ENCODE data around the gene SF3A1. TPM values are rescaled to one million over a fixed set of nuclear protein-coding genes. Genes with fewer than 3 reads are reported as not detected.

SF3A1 gene
- polyA plus RNA-seq, 1 donor, result 100 TPM

- peak; percentile 90 for DNase-seq
These were observed 30.5 kb upstream of the SF3A1 start, which contains the start of gene RNF215 for GRCh38 chr22:30386960-30387827. Gene RNF215, minus strand, starts transcription at chr22:30387411. Its CDS starts 98 bp downstream, at chr22:30387313.

GRCh38 chr22:30386608-30386959, 29.9 kb upstream of the SF3A1 start:
- no peak for DNase-seq

- no peak for DNase-seq
These were observed 29.2 kb upstream of the SF3A1 start for GRCh38 chr22:30385942-30386341.

- DNase-seq, result no peak
These were observed 26.4 kb upstream of the SF3A1 start for GRCh38 chr22:30383061-30383460.

- DNase-seq, result no peak
These were observed 25.6 kb upstream of the SF3A1 start for GRCh38 chr22:30382340-30382739.

- DNase-seq, result no peak
These were observed 24.6 kb upstream of the SF3A1 start for GRCh38 chr22:30381264-30381663.

- DNase-seq, result no peak
These were observed 23.3 kb upstream of the SF3A1 start for GRCh38 chr22:30380011-30380410.

- DNase-seq, result no peak
These were observed 18.7 kb upstream of the SF3A1 start for GRCh38 chr22:30375312-30375849.

GRCh38 chr22:30373331-30374325, 16.9 kb upstream of the SF3A1 start:
- no peak for DNase-seq

- DNase-seq, result no peak
These were observed 16.2 kb upstream of the SF3A1 start for GRCh38 chr22:30372915-30373314.

- no peak for DNase-seq
These were observed 15.3 kb upstream of the SF3A1 start for GRCh38 chr22:30371981-30372380.

- DNase-seq, result no peak
These were observed 14.6 kb upstream of the SF3A1 start for GRCh38 chr22:30371321-30371720.

GRCh38 chr22:30370641-30371230, 14.0 kb upstream of the SF3A1 start:
- no peak for DNase-seq

- no peak for DNase-seq
These were observed 11.7 kb upstream of the SF3A1 start for GRCh38 chr22:30368420-30368819.

- no peak for DNase-seq
These were observed 9.2 kb upstream of the SF3A1 start for GRCh38 chr22:30365891-30366290.

- no peak for DNase-seq
These were observed 6.1 kb upstream of the SF3A1 start for GRCh38 chr22:30362651-30363281.

- no peak for DNase-seq
These were observed 5.4 kb upstream of the SF3A1 start for GRCh38 chr22:30361916-30362650.

GRCh38 chr22:30358541-30358940, 1.8 kb upstream of the SF3A1 start:
- no peak for DNase-seq

GRCh38 chr22:30357650-30358215, 1.0 kb upstream of the SF3A1 start:
- DNase-seq, result no peak

GRCh38 chr22:30357236-30357570, 509 bp upstream of the SF3A1 start:
- DNase-seq, result no peak

GRCh38 chr22:30354644-30355043, 2.0 kb downstream of the SF3A1 start:
- DNase-seq, result no peak
